Mesodermal cell (in vitro differentiated cells): ENCODE results near the gene ERC1.

Source experiments
- H3K27ac ChIP-seq: 2 replicates; pipeline ENCODE4 v1.7.0; 2013; ENCODE audit warnings: mild to moderate bottlenecking, low read depth, low read length, moderate library complexity; ENCODE audit not compliant: severe bottlenecking
- H3K36me3 ChIP-seq: 2 replicates; pipeline ENCODE4 v1.7.1; 2013; ENCODE audit warnings: mild to moderate bottlenecking, low read length, moderate library complexity; ENCODE audit not compliant: control insufficient read depth, insufficient read depth
- H3K4me1 ChIP-seq: one replicate; pipeline ENCODE4 v1.7.1; 2013; ENCODE audit warnings: mild to moderate bottlenecking, low read length; ENCODE audit not compliant: insufficient read depth, control insufficient read depth, poor library complexity, severe bottlenecking
- H3K4me3 ChIP-seq: 2 replicates; pipeline ENCODE4 v1.7.0; 2013; ENCODE audit warnings: low read length, control low read depth, mild to moderate bottlenecking; ENCODE audit not compliant: insufficient read depth, poor library complexity, severe bottlenecking; ENCODE audit errors: extremely low read depth
- H3K9me3 ChIP-seq: 2 replicates; pipeline ENCODE4 v1.7.1; 2013; ENCODE audit warnings: mild to moderate bottlenecking, low read length, moderate library complexity; ENCODE audit not compliant: control insufficient read depth
- WGBS, 2 experiments: methylation state at CpG; one replicate each; pipeline ENCODE4 v1.1.5; 2013; ENCODE audit warnings: missing lambda C conversion rate in 2 of 2; ENCODE audit not compliant: insufficient coverage in 2 of 2; 5-methylcytosine and 5-hydroxymethylcytosine counted together

ERC1 gene

GRCh38 chr12:1498199-1498740, 507.2 kb downstream of the ERC1 start:
- Histone ChIP-seq H3K4me3 (no peak overlapping the region), H3K4me1 (peaks cover 2% of the 10 kb centered on the region), H3K9me3 (peaks cover 3% of the 10 kb centered on the region), H3K36me3 (no peaks in the 10 kb centered on the region), H3K27ac (no peak overlapping the region)
- WGBS, 2 experiments = 86 to 89% methylated on average over 16 to 17 of the region's 18 CpGs

- Histone ChIP-seq H3K4me1 (peaks cover 2% of the 10 kb centered on the region), H3K4me3 (no peak overlapping the region), H3K9me3 (peaks cover 3% of the 10 kb centered on the region), H3K36me3 (no peaks in the 10 kb centered on the region), H3K27ac (no peak overlapping the region)
- WGBS, 2 experiments = 94 to 95% methylated on average over 11 to 12 of the region's 12 CpGs
Measured at GRCh38 chr12:1499351-1499750, 508.3 kb downstream of the ERC1 start.

GRCh38 chr12:1500095-1500801, 509.2 kb downstream of the ERC1 start:
- WGBS, 2 experiments = 96 to 97% methylated on average over 31 to 35 of the region's 36 CpGs
- no peaks in the 10 kb centered on the region for H3K36me3 ChIP-seq
- peaks cover 3% of the 10 kb centered on the region for H3K9me3 ChIP-seq
- H3K4me1 ChIP-seq = peaks cover 2% of the 10 kb centered on the region
- H3K4me3 ChIP-seq = no peak overlapping the region
- no peak overlapping the region for H3K27ac ChIP-seq

DNA sequence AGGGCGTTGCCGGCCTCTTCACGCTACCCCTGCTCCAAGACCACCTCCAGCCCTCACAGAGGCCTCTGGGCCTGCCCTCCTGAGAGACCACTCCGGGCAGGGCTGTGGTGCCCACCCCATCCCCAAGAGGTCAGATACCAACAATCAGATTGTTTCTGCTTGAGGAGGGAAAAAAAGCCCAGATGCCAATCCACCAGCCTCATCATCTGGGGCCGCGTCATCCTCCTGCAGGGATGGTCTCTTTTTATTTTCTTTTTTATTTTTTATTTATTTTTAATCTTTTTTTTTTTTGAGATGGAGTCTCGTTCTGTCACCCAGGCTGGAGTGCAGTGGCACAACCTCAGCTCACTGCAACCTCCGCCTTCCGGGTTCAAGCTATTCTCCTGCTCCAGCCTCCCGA, 510.0 kb downstream of the ERC1 start:
- 86 to 96% methylated on average over 2 to 6 of the region's 10 CpGs for WGBS, 2 experiments
- no peak overlapping the region for H3K4me3 ChIP-seq
- peaks cover 2% of the 10 kb centered on the region for H3K4me1 ChIP-seq
- H3K36me3 ChIP-seq = no peaks in the 10 kb centered on the region
- H3K9me3 ChIP-seq = peaks cover 3% of the 10 kb centered on the region
- no peak overlapping the region for H3K27ac ChIP-seq

DNA sequence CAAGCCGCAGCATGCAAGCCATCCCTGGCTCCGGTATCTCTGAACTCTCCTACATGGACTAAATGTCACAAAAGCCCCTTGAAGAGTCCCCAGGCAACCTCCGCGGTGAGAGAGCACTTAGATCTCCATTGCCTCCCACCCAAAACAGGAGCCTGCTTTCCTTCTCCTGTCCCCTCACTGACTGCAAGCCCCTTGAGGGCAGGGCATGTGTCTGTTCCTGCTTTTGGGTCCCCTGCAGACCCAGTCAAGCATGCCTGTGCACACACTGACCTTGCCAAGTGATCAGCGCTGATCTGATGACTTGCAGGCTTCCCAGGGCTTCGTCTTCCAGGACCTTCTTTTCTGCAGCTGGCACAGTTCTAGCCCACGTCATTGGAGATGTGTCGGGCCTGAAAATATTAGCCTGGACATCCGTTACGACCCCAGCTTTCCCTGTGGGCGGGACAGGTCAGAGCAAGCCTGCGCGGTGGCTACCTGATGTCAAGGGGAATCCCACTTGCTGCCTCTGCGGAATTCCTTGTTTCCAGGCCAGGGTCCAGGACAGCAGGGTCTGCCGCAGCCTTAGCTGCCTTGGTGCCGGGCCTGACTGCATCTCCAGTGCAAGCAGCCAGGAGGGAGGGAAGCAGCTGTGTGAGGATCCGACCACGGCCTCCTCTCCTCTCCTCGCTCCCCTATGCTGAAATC, 510.8 kb downstream of the ERC1 start:
- H3K4me1 ChIP-seq = peaks cover 2% of the 10 kb centered on the region
- H3K36me3 ChIP-seq = no peaks in the 10 kb centered on the region
- WGBS, 2 experiments = 90 to 93% methylated on average over 15 to 16 of the region's 19 CpGs
- H3K9me3 ChIP-seq = peaks cover 3% of the 10 kb centered on the region
- no peak overlapping the region for H3K27ac ChIP-seq
- no peak overlapping the region for H3K4me3 ChIP-seq

DNA sequence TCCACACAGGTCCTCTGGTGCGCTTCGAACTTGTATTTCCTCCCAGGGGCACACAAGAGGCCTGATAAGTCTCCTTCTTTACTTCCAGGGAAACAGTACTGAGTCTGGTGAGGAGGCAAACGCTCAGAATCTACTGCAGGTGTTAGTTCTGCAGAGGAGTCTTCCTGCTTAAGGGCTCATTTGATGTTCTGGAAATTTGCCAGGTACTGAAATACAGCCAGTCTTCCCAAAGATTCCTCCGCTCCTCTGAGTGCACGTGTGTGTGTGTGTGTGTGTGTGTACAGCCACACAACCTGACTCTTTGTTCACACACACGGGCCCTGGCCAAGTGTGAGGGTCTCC, 511.3 kb downstream of the ERC1 start:
- Histone ChIP-seq H3K4me1 (peaks cover 2% of the 10 kb centered on the region), H3K27ac (no peak overlapping the region), H3K9me3 (peaks cover 3% of the 10 kb centered on the region), H3K36me3 (no peaks in the 10 kb centered on the region), H3K4me3 (no peak overlapping the region)
- WGBS, 2 experiments = 82 to 100% methylated on average over 1 to 2 of the region's 6 CpGs

GRCh38 chr12:1502831-1503230, 511.8 kb downstream of the ERC1 start:
- Histone ChIP-seq H3K9me3 (peaks cover 3% of the 10 kb centered on the region), H3K4me3 (no peak overlapping the region), H3K36me3 (no peaks in the 10 kb centered on the region), H3K4me1 (peaks cover 2% of the 10 kb centered on the region), H3K27ac (no peak overlapping the region)
- WGBS, 2 experiments = 83 to 91% methylated on average over 8 to 10 of the region's 13 CpGs

- WGBS, 2 experiments = 90 to 92% methylated on average over 18 to 22 of the region's 22 CpGs
- Histone ChIP-seq H3K27ac (no peak overlapping the region), H3K9me3 (peaks cover 3% of the 10 kb centered on the region), H3K4me1 (peaks cover 2% of the 10 kb centered on the region), H3K36me3 (no peaks in the 10 kb centered on the region), H3K4me3 (no peak overlapping the region)
Measured at GRCh38 chr12:1503281-1503711, 512.3 kb downstream of the ERC1 start.

GRCh38 chr12:1504304-1504894, 513.4 kb downstream of the ERC1 start:
- 96 to 97% methylated on average over 7 to 8 of the region's 16 CpGs for WGBS, 2 experiments

GRCh38 chr12:1504895-1505311, 513.9 kb downstream of the ERC1 start:
- Histone ChIP-seq H3K27ac (no peak overlapping the region), H3K36me3 (no peaks in the 10 kb centered on the region), H3K4me1 (no peaks in the 10 kb centered on the region), H3K9me3 (no peaks in the 10 kb centered on the region), H3K4me3 (no peak overlapping the region)
- WGBS, 2 experiments = 90 to 91% methylated on average over 3 to 6 of the region's 14 CpGs

More at GRCh38 chr12:1504304-1504894, 513.4 kb downstream of the ERC1 start:
- Histone ChIP-seq H3K9me3 (no peaks in the 10 kb centered on the region), H3K4me1 (peaks cover under 1% of the 10 kb centered on the region), H3K27ac (no peak overlapping the region), H3K4me3 (no peak overlapping the region), H3K36me3 (no peaks in the 10 kb centered on the region)
